ENCODE measurements around the gene E2F6. TPM values are rescaled to one million over a fixed set of nuclear protein-coding genes. Genes with fewer than 3 reads are reported as not detected.
A peak's percentile ranks its signal among the peaks of the same experiment; 100 is the strongest.

The E2F6 gene
- polyA plus RNA-seq (ENCODE audit: insufficient read length in 4 of 4): 10 to 100 TPM; 22.8 to 26.5 (median 24.3) TPM

- peak; percentile 86 to 88 (median 86) for DNase-seq (ENCODE audit: low read depth in 4 of 4, low spot score in 3 of 4)
Observed at GRCh38 chr2:11465485-11466306, at the start of gene E2F6. Gene E2F6 (minus strand): TSS chr2:11466161. CDS start chr2:11465879, 282 bp downstream.

- DNase-seq (ENCODE audit: low read depth in 4 of 4, low spot score in 3 of 4): no peak
Observed at GRCh38 chr2:11515490-11515981, 49.6 kb upstream of the E2F6 start.

GRCh38 chr2:11514904-11515303 is 48.9 kb upstream of the E2F6 start:
- no peak for DNase-seq (ENCODE audit: low read depth in 4 of 4, low spot score in 3 of 4)

GRCh38 chr2:11514081-11514730 is 48.2 kb upstream of the E2F6 start:
- no peak for DNase-seq (ENCODE audit: low read depth in 4 of 4, low spot score in 3 of 4)

- no peak for DNase-seq (ENCODE audit: low read depth in 4 of 4, low spot score in 3 of 4)
Observed at GRCh38 chr2:11513319-11513718, 47.4 kb upstream of the E2F6 start.

GRCh38 chr2:11512431-11512830 is 46.5 kb upstream of the E2F6 start:
- DNase-seq (ENCODE audit: low read depth in 4 of 4, low spot score in 3 of 4): no peak

- no peak for DNase-seq (ENCODE audit: low read depth in 4 of 4, low spot score in 3 of 4)
Observed at GRCh38 chr2:11509657-11510360, 43.8 kb upstream of the E2F6 start.

- no peak for DNase-seq (ENCODE audit: low read depth in 4 of 4, low spot score in 3 of 4)
Observed at GRCh38 chr2:11508279-11508678, 42.3 kb upstream of the E2F6 start.

- no peak for DNase-seq (ENCODE audit: low read depth in 4 of 4, low spot score in 3 of 4)
Observed at GRCh38 chr2:11507517-11507916, 41.6 kb upstream of the E2F6 start.

GRCh38 chr2:11506611-11506969 is 40.6 kb upstream of the E2F6 start:
- DNase-seq (ENCODE audit: low read depth in 4 of 4, low spot score in 3 of 4): no peak

GRCh38 chr2:11505652-11506610 is 40.0 kb upstream of the E2F6 start:
- DNase-seq (ENCODE audit: low read depth in 4 of 4, low spot score in 3 of 4): no peak

- DNase-seq (ENCODE audit: low read depth in 4 of 4, low spot score in 3 of 4): no peak
Observed at GRCh38 chr2:11503354-11503927, 37.5 kb upstream of the E2F6 start.

- DNase-seq (ENCODE audit: low read depth in 4 of 4, low spot score in 3 of 4): no peak
Observed at GRCh38 chr2:11502740-11503292, 36.9 kb upstream of the E2F6 start.

GRCh38 chr2:11500702-11501303 is 34.8 kb upstream of the E2F6 start:
- no peak for DNase-seq (ENCODE audit: low read depth in 4 of 4, low spot score in 3 of 4)

- no peak for DNase-seq (ENCODE audit: low read depth in 4 of 4, low spot score in 3 of 4)
Observed at GRCh38 chr2:11499081-11499743, 33.3 kb upstream of the E2F6 start.

- no peak for DNase-seq (ENCODE audit: low read depth in 4 of 4, low spot score in 3 of 4)
Observed at GRCh38 chr2:11498543-11499034, 32.6 kb upstream of the E2F6 start.

- no peak for DNase-seq (ENCODE audit: low read depth in 4 of 4, low spot score in 3 of 4)
Observed at GRCh38 chr2:11495844-11496681, 30.1 kb upstream of the E2F6 start.
